Nephron progenitor cell (in vitro differentiated cells): ENCODE data around the gene OPRM1.

Experiments
- DNase-seq: peaks from one replicate; pipeline ENCODE4 v3.0.0; 2021
- H3K27ac Mint-ChIP-seq: 2 replicates; pipeline ENCODE4 v1.8.0; 2021; ENCODE audit warnings: mild to moderate bottlenecking, moderate library complexity, mixed read lengths
- H3K27me3 Mint-ChIP-seq: 2 replicates; pipeline ENCODE4 v1.8.0; 2021; ENCODE audit warnings: mild to moderate bottlenecking, low read depth, mixed read lengths; ENCODE audit not compliant: poor library complexity
- H3K36me3 Mint-ChIP-seq: 2 replicates; pipeline ENCODE4 v1.8.0; 2021; ENCODE audit warnings: low read depth, mixed read lengths
- H3K4me1 Mint-ChIP-seq: 2 replicates; pipeline ENCODE4 v1.8.0; 2021; ENCODE audit warnings: mixed read lengths
- H3K4me3 Mint-ChIP-seq: 2 replicates; pipeline ENCODE4 v1.8.0; 2021; ENCODE audit warnings: mild to moderate bottlenecking, moderate library complexity, mixed read lengths
- H3K9me3 Mint-ChIP-seq: 2 replicates; pipeline ENCODE4 v1.8.0; 2021; ENCODE audit warnings: mild to moderate bottlenecking, moderate library complexity, mixed read lengths
- TF ChIP-seq, protein P1 (sequence below): fragments of 200-600 bp; sonication (generic); IDR thresholded peaks from 2 replicates; pipeline ENCODE4 v1.5.0; 2021; ENCODE audit warnings: antibody characterized with exemption

OPRM1 gene

DNA sequence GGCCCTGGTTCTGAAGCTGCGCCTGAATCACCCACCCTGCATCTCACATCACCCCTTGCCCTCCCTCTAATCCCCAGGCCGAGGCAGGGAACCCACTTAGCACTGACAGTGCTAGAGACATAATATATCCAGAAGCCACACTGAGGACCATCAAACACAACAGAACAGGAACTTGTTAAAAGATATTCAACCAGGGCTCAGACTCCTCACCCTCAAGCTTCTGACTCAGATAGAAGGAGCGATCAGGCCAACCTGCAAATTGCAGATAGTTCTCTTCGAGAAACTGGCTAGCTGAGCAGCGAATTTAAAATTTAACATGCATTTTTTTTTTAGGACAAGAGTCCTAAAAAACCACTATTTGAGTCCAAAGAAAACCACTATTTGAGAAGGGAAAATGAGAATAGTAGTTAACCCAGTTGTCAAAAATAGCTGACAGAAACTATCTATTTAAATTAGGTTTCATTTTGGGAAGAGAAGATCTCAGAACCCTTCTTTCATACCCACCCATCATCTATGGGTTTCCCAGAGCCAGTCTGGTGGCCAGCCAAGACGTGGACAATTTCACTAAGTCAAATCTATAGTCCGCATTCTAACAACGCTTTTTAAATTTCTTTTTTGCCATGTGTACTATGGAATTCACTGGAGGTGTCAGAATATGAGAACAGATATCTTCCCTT lies 95.6 kb downstream of the OPRM1 start:
- Mint-ChIP-seq H3K27ac (no peak overlapping the region), H3K27me3 (no peaks in the 10 kb centered on the region), H3K9me3 (no peaks in the 10 kb centered on the region), H3K36me3 (no peaks in the 10 kb centered on the region), H3K4me3 (no peak overlapping the region), H3K4me1 (no peaks in the 10 kb centered on the region)
- no peak for DNase-seq
- TF ChIP-seq, protein P1, sequence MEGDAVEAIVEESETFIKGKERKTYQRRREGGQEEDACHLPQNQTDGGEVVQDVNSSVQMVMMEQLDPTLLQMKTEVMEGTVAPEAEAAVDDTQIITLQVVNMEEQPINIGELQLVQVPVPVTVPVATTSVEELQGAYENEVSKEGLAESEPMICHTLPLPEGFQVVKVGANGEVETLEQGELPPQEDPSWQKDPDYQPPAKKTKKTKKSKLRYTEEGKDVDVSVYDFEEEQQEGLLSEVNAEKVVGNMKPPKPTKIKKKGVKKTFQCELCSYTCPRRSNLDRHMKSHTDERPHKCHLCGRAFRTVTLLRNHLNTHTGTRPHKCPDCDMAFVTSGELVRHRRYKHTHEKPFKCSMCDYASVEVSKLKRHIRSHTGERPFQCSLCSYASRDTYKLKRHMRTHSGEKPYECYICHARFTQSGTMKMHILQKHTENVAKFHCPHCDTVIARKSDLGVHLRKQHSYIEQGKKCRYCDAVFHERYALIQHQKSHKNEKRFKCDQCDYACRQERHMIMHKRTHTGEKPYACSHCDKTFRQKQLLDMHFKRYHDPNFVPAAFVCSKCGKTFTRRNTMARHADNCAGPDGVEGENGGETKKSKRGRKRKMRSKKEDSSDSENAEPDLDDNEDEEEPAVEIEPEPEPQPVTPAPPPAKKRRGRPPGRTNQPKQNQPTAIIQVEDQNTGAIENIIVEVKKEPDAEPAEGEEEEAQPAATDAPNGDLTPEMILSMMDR = no peak

DNA sequence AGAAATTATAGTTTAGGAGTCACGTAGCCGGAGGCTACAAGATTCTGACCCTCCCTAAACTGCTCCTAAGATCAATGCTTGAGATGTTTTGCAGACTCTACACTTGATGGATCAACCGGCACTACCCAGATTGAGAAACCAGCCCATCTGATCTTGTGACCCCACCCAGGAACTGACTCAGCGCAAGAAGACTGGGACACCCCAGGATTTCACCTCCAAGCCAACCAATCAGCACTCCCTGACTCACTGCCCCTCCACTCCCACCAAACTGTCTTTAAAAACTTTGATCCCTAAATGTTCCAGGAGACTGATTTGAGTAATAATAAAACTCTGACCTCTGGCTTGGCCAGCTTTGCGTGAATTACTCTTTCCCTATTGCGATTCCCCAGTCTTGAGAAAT lies 99.8 kb downstream of the OPRM1 start:
- Mint-ChIP-seq H3K27me3 (peaks cover 5% of the 10 kb centered on the region), H3K9me3 (no peaks in the 10 kb centered on the region), H3K4me3 (no peak overlapping the region)

GRCh38 chr6:154139892-154140291 lies 100.9 kb downstream of the OPRM1 start:
- H3K27ac Mint-ChIP-seq = no peak overlapping the region
- no peaks in the 10 kb centered on the region for H3K36me3 Mint-ChIP-seq
- no peak overlapping the region for H3K4me3 Mint-ChIP-seq
- TF ChIP-seq, protein P1 = no peak
- H3K9me3 Mint-ChIP-seq = no peaks in the 10 kb centered on the region
- no peak for DNase-seq
- no peaks in the 10 kb centered on the region for H3K4me1 Mint-ChIP-seq
- peaks cover 5% of the 10 kb centered on the region for H3K27me3 Mint-ChIP-seq

More for the DNA sequence above, 99.8 kb downstream of the OPRM1 start:
- no peaks in the 10 kb centered on the region for H3K4me1 Mint-ChIP-seq
- DNase-seq = no peak
- no peaks in the 10 kb centered on the region for H3K36me3 Mint-ChIP-seq
- no peak overlapping the region for H3K27ac Mint-ChIP-seq
- TF ChIP-seq, protein P1 = no peak

- Mint-ChIP-seq H3K27ac (no peak overlapping the region), H3K27me3 (peaks cover 5% of the 10 kb centered on the region), H3K9me3 (no peaks in the 10 kb centered on the region), H3K4me3 (no peak overlapping the region), H3K4me1 (no peaks in the 10 kb centered on the region), H3K36me3 (no peaks in the 10 kb centered on the region)
- no peak for DNase-seq
- TF ChIP-seq, protein P1 = no peak
Observed at GRCh38 chr6:154140743-154141142, 101.7 kb downstream of the OPRM1 start.

DNA sequence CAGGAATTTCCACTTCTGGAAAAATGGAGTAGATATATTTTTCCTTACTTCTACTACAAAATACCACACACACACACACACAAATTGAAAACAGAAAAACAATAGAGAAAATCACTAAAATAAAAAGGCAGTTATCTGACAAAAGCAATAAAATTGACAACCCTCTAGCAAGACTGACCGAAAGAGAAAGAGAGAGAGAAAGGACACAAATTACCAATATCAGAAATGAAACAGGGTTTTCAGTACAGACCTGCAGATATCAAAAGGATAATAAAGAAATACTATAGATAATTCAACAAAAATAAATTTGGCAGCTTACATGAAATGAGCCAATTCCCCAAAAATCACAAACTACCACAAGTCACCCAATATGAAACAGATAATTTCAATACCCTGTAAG lies 104.7 kb downstream of the OPRM1 start:
- H3K4me1 Mint-ChIP-seq = no peaks in the 10 kb centered on the region
- H3K27me3 Mint-ChIP-seq = peaks cover 5% of the 10 kb centered on the region
- H3K4me3 Mint-ChIP-seq = no peak overlapping the region
- no peak overlapping the region for H3K27ac Mint-ChIP-seq
- DNase-seq = no peak
- H3K9me3 Mint-ChIP-seq = no peaks in the 10 kb centered on the region
- no peaks in the 10 kb centered on the region for H3K36me3 Mint-ChIP-seq
- TF ChIP-seq, protein P1 = no peak

DNA sequence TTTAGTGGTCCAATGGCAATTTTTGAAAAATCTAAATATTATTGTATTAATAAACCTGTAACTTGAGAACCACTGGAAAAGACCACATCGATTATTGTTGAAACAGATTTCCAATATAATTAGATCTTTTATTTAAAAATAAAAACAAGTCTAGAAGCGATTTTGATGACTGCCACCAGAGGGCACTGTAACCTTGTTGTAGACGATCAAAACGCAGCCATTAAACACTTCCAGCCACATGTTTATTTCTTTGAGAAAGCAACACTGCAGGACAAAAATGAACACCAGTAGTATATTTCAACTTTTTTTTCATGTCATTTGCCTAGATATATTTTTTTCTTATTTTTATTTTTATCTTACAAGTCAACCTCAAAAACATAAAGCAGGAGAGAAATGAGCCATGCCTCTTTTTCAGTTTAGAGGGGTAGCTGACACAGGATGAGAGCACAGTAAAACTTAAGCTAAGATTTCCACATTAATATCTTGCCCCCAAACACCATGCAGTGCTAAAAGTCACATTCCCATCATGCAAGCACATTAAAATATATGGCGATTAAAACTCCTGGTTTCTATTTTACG lies 115.4 kb downstream of the OPRM1 start:
- Mint-ChIP-seq H3K36me3 (peaks cover 4% of the 10 kb centered on the region), H3K4me1 (peaks cover 73% of the 10 kb centered on the region), H3K27ac (no peak overlapping the region), H3K27me3 (no peaks in the 10 kb centered on the region), H3K4me3 (no peak overlapping the region), H3K9me3 (peaks cover 6% of the 10 kb centered on the region)
- TF ChIP-seq, protein P1 = peak; percentile 87
- DNase-seq = peak; percentile 64
